ENCODE measurements around the gene B4GALT4.

B4GALT4 gene

DNA sequence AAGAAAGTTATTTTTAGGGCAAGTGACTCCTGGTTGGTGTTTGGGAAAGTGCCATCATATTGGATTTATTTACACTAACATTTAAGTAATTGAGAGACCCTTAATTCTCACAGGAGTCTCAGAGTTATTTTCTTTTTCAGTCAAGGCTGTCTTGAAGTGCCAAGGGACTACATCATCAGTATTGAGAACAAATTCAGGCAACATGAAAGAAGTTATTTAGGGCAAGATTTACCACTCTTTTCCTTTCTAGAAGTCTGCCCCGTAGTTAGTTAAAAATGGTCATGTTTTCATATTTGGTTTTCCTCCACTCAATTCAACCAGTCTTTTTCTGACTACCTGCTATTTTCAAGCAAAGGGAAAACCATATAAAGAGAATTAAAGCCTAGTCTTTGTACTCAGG lies 6.1 kb downstream of the B4GALT4 start:
- TF ChIP-seq, protein P1, sequence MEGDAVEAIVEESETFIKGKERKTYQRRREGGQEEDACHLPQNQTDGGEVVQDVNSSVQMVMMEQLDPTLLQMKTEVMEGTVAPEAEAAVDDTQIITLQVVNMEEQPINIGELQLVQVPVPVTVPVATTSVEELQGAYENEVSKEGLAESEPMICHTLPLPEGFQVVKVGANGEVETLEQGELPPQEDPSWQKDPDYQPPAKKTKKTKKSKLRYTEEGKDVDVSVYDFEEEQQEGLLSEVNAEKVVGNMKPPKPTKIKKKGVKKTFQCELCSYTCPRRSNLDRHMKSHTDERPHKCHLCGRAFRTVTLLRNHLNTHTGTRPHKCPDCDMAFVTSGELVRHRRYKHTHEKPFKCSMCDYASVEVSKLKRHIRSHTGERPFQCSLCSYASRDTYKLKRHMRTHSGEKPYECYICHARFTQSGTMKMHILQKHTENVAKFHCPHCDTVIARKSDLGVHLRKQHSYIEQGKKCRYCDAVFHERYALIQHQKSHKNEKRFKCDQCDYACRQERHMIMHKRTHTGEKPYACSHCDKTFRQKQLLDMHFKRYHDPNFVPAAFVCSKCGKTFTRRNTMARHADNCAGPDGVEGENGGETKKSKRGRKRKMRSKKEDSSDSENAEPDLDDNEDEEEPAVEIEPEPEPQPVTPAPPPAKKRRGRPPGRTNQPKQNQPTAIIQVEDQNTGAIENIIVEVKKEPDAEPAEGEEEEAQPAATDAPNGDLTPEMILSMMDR (IDR thresholded peaks at IDR 0.05; ENCODE audit: insufficient read depth, low read length, poor library complexity, severe bottlenecking) = no peak
- Histone ChIP-seq H3K27me3 (replicated peaks; ENCODE audit: control insufficient read depth, insufficient read depth, low read length) (no peaks in the 10 kb centered on the region), H3K4me3 (replicated peaks; ENCODE audit: low read depth, low read length) (no peak overlapping the region), H3K36me3 (ENCODE audit: control insufficient read depth, insufficient read depth, low read length) (peaks cover 2% of the 10 kb centered on the region; the same call in 1 of the 2 replicates)
- no peak for DNase-seq (ENCODE audit: extremely low read depth, insufficient read length)

- no peaks in the 10 kb centered on the region for H3K27me3 ChIP-seq (replicated peaks; ENCODE audit: control insufficient read depth, insufficient read depth, low read length)
Measured at GRCh38 chr3:119230745-119231144, 9.9 kb downstream of the B4GALT4 start.

GRCh38 chr3:119230071-119230470 lies 10.6 kb downstream of the B4GALT4 start:
- Histone ChIP-seq H3K36me3 (ENCODE audit: control insufficient read depth, insufficient read depth, low read length) (peaks cover 13% of the 10 kb centered on the region), H3K4me3 (replicated peaks; ENCODE audit: low read depth, low read length) (no peak overlapping the region), H3K27me3 (replicated peaks; ENCODE audit: control insufficient read depth, insufficient read depth, low read length) (no peaks in the 10 kb centered on the region)
- no peak for DNase-seq (ENCODE audit: extremely low read depth, insufficient read length)
- TF ChIP-seq, protein P1 (IDR thresholded peaks at IDR 0.05; ENCODE audit: insufficient read depth, low read length, poor library complexity, severe bottlenecking) = no peak

More at GRCh38 chr3:119230745-119231144, 9.9 kb downstream of the B4GALT4 start:
- DNase-seq (ENCODE audit: extremely low read depth, insufficient read length) = no peak
- TF ChIP-seq, protein P1 (IDR thresholded peaks at IDR 0.05; ENCODE audit: insufficient read depth, low read length, poor library complexity, severe bottlenecking) = no peak
- Histone ChIP-seq H3K36me3 (ENCODE audit: control insufficient read depth, insufficient read depth, low read length) (peaks cover 13% of the 10 kb centered on the region), H3K4me3 (replicated peaks; ENCODE audit: low read depth, low read length) (no peak overlapping the region)

- no peaks in the 10 kb centered on the region for H3K27me3 ChIP-seq (replicated peaks; ENCODE audit: control insufficient read depth, insufficient read depth, low read length)
- no peak overlapping the region for H3K4me3 ChIP-seq (replicated peaks; ENCODE audit: low read depth, low read length)
- H3K36me3 ChIP-seq (ENCODE audit: control insufficient read depth, insufficient read depth, low read length) = peaks cover 13% of the 10 kb centered on the region
- no peak for DNase-seq (ENCODE audit: extremely low read depth, insufficient read length)
- TF ChIP-seq, protein P1 (IDR thresholded peaks at IDR 0.05; ENCODE audit: insufficient read depth, low read length, poor library complexity, severe bottlenecking) = no peak
Measured at GRCh38 chr3:119229190-119229589, 11.5 kb downstream of the B4GALT4 start.

DNA sequence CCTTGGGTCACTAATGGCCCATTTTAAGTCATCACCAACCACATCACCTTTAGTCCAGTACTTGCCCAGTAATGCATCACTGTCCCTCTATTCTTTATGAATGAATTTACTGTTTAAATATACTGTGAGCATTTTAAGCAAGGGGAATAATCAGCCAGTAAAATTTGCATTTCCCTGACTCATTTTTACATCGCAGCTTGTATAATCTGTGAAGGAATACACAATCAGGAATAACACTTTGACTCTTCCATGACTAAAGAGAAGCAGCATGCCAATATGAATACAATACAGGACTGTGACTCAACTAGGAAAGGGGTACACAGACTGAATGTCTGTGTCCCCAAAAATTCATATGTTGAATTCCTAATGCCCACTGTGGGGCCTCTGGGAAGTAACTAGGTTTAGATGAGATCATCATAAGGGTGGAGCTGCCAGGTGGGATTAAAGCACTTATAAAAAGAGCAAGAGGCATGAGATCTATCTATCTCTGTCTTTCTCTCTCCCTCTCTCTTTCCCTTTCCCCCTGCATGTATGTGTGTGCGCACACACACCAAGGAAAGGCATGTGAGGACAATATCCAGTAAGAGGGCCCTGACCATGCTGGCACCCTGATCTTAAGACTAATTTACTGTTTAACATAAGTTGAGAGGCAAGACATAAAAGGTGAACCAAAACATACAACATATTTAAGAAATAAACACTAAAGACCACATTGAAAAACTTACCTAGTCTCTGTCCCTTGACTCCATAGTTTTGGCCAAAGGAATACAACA lies 12.1 kb downstream of the B4GALT4 start:
- TF ChIP-seq, protein P1 (IDR thresholded peaks at IDR 0.05; ENCODE audit: insufficient read depth, low read length, poor library complexity, severe bottlenecking) = no peak
- Histone ChIP-seq H3K27me3 (replicated peaks; ENCODE audit: control insufficient read depth, insufficient read depth, low read length) (no peaks in the 10 kb centered on the region), H3K4me3 (replicated peaks; ENCODE audit: low read depth, low read length) (no peak overlapping the region), H3K36me3 (ENCODE audit: control insufficient read depth, insufficient read depth, low read length) (peaks cover 13% of the 10 kb centered on the region)
- no peak for DNase-seq (ENCODE audit: extremely low read depth, insufficient read length)
